ENCODE results near the gene SPEG. TPM values are rescaled to one million over a fixed set of nuclear protein-coding genes. Genes with fewer than 3 reads are reported as not detected.

SPEG gene
- total RNA-seq, 2 donors from 2014 or later, result 82.2 to 90.8 TPM

- H3K4me1 ChIP-seq, result peaks cover 0 to 37% of the 10 kb centered on the region in 2 donors
- TF ChIP-seq CTCF (IDR thresholded peaks at IDR 0.05), result no peak
- no peak overlapping the region for H3K4me3 ChIP-seq
- no peak for DNase-seq (ENCODE audit: low spot score)
- H3K9me3 ChIP-seq, result no peaks in the 10 kb centered on the region
- H3K27ac ChIP-seq, result peak overlapping the region; percentile 72 to 80
- H3K36me3 ChIP-seq, result no peaks in the 10 kb centered on the region
- no peaks in the 10 kb centered on the region for H3K27me3 ChIP-seq
Measured at GRCh38 chr2:219527472-219527871, 92.8 kb downstream of the SPEG start.

GRCh38 chr2:219530048-219530963 lies 95.7 kb downstream of the SPEG start:
- peak; percentile 93 to 99 for TF ChIP-seq CTCF (IDR thresholded peaks at IDR 0.05)
- no peaks in the 10 kb centered on the region for H3K27me3 ChIP-seq
- peak; percentile 83 for DNase-seq (ENCODE audit: low spot score)
- H3K4me1 ChIP-seq, result peaks cover 0 to 24% of the 10 kb centered on the region in 2 donors
- H3K27ac ChIP-seq, result no peak overlapping the region
- no peak overlapping the region for H3K4me3 ChIP-seq
- no peaks in the 10 kb centered on the region for H3K9me3 ChIP-seq
- no peaks in the 10 kb centered on the region for H3K36me3 ChIP-seq

DNA sequence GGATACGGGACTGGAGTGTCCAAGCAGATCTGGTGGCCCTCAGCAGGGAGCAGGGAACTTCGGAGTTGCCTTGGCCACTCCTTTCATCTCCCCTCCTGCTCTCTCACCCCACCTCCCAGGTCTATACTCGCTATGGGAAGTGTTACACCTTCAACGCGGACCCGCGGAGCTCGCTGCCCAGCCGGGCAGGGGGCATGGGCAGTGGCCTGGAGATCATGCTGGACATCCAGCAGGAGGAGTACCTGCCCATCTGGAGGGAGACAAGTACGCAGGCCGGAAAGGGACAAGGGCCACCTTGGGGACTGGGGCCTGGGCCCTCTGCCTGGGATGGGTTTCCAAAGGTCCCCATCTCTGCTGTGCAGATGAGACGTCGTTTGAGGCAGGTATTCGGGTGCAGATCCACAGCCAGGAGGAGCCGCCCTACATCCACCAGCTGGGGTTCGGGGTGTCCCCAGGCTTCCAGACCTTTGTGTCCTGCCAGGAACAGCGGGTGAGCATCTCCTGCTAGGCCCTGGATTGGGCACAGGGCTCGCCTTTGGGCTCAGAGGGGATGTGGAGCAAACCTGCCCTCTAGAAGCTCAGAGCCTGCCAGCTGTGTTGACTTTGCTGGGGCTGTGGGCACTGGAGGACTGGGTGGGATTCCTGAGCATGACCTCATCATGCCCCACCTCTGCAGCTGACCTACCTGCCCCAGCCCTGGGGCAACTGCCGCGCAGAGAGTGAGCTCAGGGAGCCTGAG lies 97.2 kb downstream of the SPEG start:
- H3K27me3 ChIP-seq, result no peaks in the 10 kb centered on the region
- no peak overlapping the region for H3K4me3 ChIP-seq

GRCh38 chr2:219532378-219532649 lies 97.7 kb downstream of the SPEG start:
- peaks cover 0 to 9% of the 10 kb centered on the region in 2 donors for H3K4me1 ChIP-seq
- H3K9me3 ChIP-seq, result no peaks in the 10 kb centered on the region
- no peaks in the 10 kb centered on the region for H3K36me3 ChIP-seq
- no peak for DNase-seq (ENCODE audit: low spot score)
- H3K27me3 ChIP-seq, result no peaks in the 10 kb centered on the region
- TF ChIP-seq CTCF (IDR thresholded peaks at IDR 0.05), result no peak
- H3K27ac ChIP-seq, result no peak overlapping the region
- H3K4me3 ChIP-seq, result no peak overlapping the region

More for the DNA sequence above, 97.2 kb downstream of the SPEG start:
- H3K9me3 ChIP-seq, result no peaks in the 10 kb centered on the region
- H3K27ac ChIP-seq, result no peak overlapping the region
- TF ChIP-seq CTCF (IDR thresholded peaks at IDR 0.05), result no peak
- H3K4me1 ChIP-seq, result peaks cover 0 to 9% of the 10 kb centered on the region in 2 donors
- DNase-seq (ENCODE audit: low spot score), result no peak
- H3K36me3 ChIP-seq, result no peaks in the 10 kb centered on the region

- Histone ChIP-seq H3K4me1 (peaks cover 0 to 26% of the 10 kb centered on the region in 2 donors), H3K27me3 (no peaks in the 10 kb centered on the region), H3K27ac (no peak overlapping the region), H3K4me3 (no peak overlapping the region), H3K9me3 (no peaks in the 10 kb centered on the region), H3K36me3 (peaks cover 8% of the 10 kb centered on the region)
- TF ChIP-seq CTCF (IDR thresholded peaks at IDR 0.05), result no peak
- no peak for DNase-seq (ENCODE audit: low spot score)
Measured at GRCh38 chr2:219533930-219534661, 99.5 kb downstream of the SPEG start.

Data from right atrium auricular region (tissue), 2 donors.